ENCODE results near the gene PLEKHH1.

The PLEKHH1 gene

DNA sequence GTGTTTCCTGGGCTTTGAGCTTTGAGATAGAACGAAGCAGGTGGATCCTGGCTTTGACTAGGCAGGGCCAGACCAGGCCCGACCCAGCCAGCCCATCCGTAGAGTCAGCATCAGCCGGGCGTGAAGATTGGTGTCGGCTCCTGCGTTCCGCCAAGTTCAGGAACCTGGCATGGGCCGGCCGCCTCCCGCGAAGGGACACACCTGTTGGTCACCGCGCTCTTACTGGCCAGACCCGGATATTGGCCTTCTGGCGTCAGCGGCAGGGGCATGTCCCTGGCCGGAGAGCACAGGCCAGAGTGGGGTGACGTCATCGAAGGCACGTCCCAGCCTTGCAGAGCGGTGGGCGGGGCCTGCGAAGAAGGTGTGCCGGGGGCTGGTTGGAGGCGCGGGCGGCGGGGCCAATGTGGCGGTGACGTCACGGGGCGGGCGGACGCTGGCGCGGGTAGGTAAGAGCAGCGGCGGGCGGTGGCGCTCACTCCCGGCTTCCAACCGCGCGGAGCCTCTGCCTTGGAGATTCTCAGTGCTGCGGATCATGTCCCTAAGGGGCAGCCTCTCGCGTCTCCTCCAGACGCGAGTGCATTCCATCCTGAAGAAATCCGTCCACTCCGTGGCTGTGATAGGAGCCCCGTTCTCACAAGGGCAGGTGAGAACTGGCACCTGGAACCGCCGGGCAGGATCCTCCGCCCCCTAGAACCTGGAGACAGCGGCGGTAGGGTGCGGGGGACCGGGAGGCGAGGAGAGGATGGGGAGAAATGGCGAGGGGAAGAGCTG, 86.5 kb downstream of the PLEKHH1 start, which contains the start of gene ARG2 (continued):
- TF ChIP-seq, protein P1, sequence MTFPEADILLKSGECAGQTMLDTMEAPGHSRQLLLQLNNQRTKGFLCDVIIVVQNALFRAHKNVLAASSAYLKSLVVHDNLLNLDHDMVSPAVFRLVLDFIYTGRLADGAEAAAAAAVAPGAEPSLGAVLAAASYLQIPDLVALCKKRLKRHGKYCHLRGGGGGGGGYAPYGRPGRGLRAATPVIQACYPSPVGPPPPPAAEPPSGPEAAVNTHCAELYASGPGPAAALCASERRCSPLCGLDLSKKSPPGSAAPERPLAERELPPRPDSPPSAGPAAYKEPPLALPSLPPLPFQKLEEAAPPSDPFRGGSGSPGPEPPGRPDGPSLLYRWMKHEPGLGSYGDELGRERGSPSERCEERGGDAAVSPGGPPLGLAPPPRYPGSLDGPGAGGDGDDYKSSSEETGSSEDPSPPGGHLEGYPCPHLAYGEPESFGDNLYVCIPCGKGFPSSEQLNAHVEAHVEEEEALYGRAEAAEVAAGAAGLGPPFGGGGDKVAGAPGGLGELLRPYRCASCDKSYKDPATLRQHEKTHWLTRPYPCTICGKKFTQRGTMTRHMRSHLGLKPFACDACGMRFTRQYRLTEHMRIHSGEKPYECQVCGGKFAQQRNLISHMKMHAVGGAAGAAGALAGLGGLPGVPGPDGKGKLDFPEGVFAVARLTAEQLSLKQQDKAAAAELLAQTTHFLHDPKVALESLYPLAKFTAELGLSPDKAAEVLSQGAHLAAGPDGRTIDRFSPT (tag by site-specific recombination; IDR thresholded peaks at IDR 0.05), result peak; percentile 92
- TF ChIP-seq ZFP37 (tag by site-specific recombination; IDR thresholded peaks at IDR 0.05) (peak; percentile 45; the same call in 1 of the 2 replicates), MZF1 (tag by site-specific recombination; IDR thresholded peaks at IDR 0.05; ENCODE audit: borderline replicate concordance) (no peak), ZSCAN23 (tag by site-specific recombination; IDR thresholded peaks at IDR 0.05) (0 out of 2 replicates have a peak, but pooled peaks have one; percentile 11), ZNF169 (tag by site-specific recombination; IDR thresholded peaks at IDR 0.05) (0 out of 2 replicates have a peak, but pooled peaks have one; percentile 55), ZIC2 (tag by site-specific recombination; IDR thresholded peaks at IDR 0.05) (peak; percentile 47), ZNF792 (tag by site-specific recombination; IDR thresholded peaks at IDR 0.05) (no peak), PRDM1 (tag by site-specific recombination; IDR thresholded peaks at IDR 0.05) (peak; percentile 40; the same call in 1 of the 2 replicates), ZNF501 (tag by site-specific recombination; IDR thresholded peaks at IDR 0.05) (peak; percentile 83; the same call in 1 of the 2 replicates), SP7 (tag by site-specific recombination; IDR thresholded peaks at IDR 0.05) (peak; percentile 89), KLF1 (tag by site-specific recombination; IDR thresholded peaks at IDR 0.05) (peak; percentile 61), ZNF24 (tag by site-specific recombination; IDR thresholded peaks at IDR 0.05) (peak; percentile 56), ZBTB20 (tag by site-specific recombination; IDR thresholded peaks at IDR 0.05) (peak; percentile 29; the same call in 1 of the 2 replicates), ZNF335 (tag by site-specific recombination; conservative IDR thresholded peaks at IDR 0.05) (peak; percentile 83), ZNF16 (tag by site-specific recombination; IDR thresholded peaks at IDR 0.05; ENCODE audit: low read depth) (no peak), ZXDB (tag by site-specific recombination; IDR thresholded peaks at IDR 0.05) (peak; percentile 85), ZNF843 (tag by site-specific recombination; IDR thresholded peaks at IDR 0.05) (peak; percentile 63; the same call in 1 of the 2 replicates), ZNF175 (tag by site-specific recombination; IDR thresholded peaks at IDR 0.05) (no peak), GLIS1 (tag by site-specific recombination; IDR thresholded peaks at IDR 0.05) (peak; percentile 80)
- TF ChIP-seq, protein P2, sequence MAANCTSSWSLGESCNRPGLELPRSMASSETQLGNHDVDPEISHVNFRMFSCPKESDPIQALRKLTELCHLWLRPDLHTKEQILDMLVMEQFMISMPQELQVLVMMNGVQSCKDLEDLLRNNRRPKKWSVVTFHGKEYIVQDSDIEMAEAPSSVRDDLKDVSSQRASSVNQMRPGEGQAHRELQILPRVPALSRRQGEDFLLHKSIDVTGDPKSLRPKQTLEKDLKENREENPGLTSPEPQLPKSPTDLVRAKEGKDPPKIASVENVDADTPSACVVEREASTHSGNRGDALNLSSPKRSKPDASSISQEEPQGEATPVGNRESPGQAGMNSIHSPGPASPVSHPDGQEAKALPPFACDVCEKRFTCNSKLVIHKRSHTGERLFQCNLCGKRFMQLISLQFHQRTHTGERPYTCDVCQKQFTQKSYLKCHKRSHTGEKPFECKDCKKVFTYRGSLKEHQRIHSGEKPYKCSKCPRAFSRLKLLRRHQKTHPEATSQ (tag by site-specific recombination; IDR thresholded peaks at IDR 0.05), result 0 out of 2 replicates have a peak, but pooled peaks have one; percentile 46
- TF ChIP-seq, protein P3, sequence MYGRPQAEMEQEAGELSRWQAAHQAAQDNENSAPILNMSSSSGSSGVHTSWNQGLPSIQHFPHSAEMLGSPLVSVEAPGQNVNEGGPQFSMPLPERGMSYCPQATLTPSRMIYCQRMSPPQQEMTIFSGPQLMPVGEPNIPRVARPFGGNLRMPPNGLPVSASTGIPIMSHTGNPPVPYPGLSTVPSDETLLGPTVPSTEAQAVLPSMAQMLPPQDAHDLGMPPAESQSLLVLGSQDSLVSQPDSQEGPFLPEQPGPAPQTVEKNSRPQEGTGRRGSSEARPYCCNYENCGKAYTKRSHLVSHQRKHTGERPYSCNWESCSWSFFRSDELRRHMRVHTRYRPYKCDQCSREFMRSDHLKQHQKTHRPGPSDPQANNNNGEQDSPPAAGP (tag by site-specific recombination; IDR thresholded peaks at IDR 0.05), result peak; percentile 91
- TF ChIP-seq, protein P4, sequence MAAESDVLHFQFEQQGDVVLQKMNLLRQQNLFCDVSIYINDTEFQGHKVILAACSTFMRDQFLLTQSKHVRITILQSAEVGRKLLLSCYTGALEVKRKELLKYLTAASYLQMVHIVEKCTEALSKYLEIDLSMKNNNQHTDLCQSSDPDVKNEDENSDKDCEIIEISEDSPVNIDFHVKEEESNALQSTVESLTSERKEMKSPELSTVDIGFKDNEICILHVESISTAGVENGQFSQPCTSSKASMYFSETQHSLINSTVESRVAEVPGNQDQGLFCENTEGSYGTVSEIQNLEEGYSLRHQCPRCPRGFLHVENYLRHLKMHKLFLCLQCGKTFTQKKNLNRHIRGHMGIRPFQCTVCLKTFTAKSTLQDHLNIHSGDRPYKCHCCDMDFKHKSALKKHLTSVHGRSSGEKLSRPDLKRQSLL (tag by site-specific recombination; IDR thresholded peaks at IDR 0.05), result no peak
- TF ChIP-seq, protein P5, sequence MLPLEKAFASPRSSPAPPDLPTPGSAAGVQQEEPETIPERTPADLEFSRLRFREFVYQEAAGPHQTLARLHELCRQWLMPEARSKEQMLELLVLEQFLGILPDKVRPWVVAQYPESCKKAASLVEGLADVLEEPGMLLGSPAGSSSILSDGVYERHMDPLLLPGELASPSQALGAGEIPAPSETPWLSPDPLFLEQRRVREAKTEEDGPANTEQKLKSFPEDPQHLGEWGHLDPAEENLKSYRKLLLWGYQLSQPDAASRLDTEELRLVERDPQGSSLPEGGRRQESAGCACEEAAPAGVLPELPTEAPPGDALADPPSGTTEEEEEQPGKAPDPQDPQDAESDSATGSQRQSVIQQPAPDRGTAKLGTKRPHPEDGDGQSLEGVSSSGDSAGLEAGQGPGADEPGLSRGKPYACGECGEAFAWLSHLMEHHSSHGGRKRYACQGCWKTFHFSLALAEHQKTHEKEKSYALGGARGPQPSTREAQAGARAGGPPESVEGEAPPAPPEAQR (tag by site-specific recombination; IDR thresholded peaks at IDR 0.05), result 0 out of 2 replicates have a peak, but pooled peaks have one; percentile 65
- TF ChIP-seq, protein P6, sequence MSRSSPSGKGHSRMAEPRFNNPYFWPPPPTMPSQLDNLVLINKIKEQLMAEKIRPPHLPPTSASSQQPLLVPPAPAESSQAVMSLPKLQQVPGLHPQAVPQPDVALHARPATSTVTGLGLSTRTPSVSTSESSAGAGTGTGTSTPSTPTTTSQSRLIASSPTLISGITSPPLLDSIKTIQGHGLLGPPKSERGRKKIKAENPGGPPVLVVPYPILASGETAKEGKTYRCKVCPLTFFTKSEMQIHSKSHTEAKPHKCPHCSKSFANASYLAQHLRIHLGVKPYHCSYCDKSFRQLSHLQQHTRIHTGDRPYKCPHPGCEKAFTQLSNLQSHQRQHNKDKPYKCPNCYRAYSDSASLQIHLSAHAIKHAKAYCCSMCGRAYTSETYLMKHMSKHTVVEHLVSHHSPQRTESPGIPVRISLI (tag by site-specific recombination; IDR thresholded peaks at IDR 0.05), result no peak
- TF ChIP-seq, protein P7, sequence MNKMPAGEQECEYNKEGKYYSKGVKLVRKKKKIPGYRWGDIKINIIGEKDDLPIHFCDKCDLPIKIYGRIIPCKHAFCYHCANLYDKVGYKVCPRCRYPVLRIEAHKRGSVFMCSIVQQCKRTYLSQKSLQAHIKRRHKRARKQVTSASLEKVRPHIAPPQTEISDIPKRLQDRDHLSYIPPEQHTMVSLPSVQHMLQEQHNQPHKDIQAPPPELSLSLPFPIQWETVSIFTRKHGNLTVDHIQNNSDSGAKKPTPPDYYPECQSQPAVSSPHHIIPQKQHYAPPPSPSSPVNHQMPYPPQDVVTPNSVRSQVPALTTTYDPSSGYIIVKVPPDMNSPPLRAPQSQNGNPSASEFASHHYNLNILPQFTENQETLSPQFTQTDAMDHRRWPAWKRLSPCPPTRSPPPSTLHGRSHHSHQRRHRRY (tag by site-specific recombination; IDR thresholded peaks at IDR 0.05), result no peak
